ENCODE data around the gene EXD3. TPM values are rescaled to one million over a fixed set of nuclear protein-coding genes. Genes with fewer than 3 reads are reported as not detected.

The EXD3 gene
- total and polyA plus RNA-seq, 2 donors (not counting 1 experiment from before 2014, with no cell fraction given), result 2.6 to 13.0 TPM

GRCh38 chr9:137365056-137365455, 57.9 kb downstream of the EXD3 start:
- H3K4me3 ChIP-seq (replicated peaks in 1 of 4; ENCODE audit: control extremely low read depth in 1 of 4, insufficient read depth in 1 of 4, low read depth in 3 of 4, low read length in 4 of 4), result no peak overlapping the region
- TF ChIP-seq EZH2 (IDR thresholded peaks at IDR 0.05; ENCODE audit: low read length, missing control alignments) (no peak), CTCF (conservative IDR thresholded peaks at IDR 0.05 in 1 of 2, IDR thresholded peaks at IDR 0.05 in 1 of 2; ENCODE audit: low read depth in 1 of 2, low read length in 2 of 2) (no peak)
- H3K27ac ChIP-seq (ENCODE audit: insufficient read depth, low read length), result no peak overlapping the region

DNA sequence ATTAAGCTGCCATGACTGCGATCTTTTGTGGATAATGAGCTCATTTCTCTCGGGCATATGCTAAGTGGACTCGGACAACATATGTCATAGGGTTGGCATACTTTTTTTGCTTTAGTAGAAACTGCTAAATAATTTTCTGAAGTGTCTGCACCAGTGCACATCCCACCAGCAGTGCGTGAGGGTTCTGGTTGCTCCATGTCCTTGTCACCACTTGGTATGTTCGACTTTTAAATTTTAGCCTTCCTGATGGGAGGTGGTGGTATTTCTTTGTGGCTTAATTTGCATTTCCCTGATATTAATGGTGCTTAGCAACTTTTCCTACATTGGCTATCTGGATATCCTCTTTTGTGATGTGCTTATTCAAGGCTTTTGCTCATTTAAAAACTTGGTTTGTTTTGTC, 63.1 kb downstream of the EXD3 start:
- no peak for DNase-seq (ENCODE audit: low read depth in 2 of 2)
- Histone ChIP-seq H3K36me3 (ENCODE audit: control insufficient read depth, insufficient read depth, low read length) (no peaks in the 10 kb centered on the region), H3K27ac (ENCODE audit: insufficient read depth, low read length) (no peak overlapping the region), H3K9ac (ENCODE audit: insufficient read depth, low read length) (no peak overlapping the region), H3K4me1 (ENCODE audit: control insufficient read depth, extremely low read depth, insufficient read depth, low read length) (no peaks in the 10 kb centered on the region), H3K79me2 (ENCODE audit: control insufficient read depth, insufficient read depth, low read length) (no peaks in the 10 kb centered on the region), H3K9me3 (ENCODE audit: control insufficient read depth, insufficient read depth, low read depth, low read length) (peaks cover 3% of the 10 kb centered on the region), H4K20me1 (ENCODE audit: control insufficient read depth, extremely low read depth, insufficient read depth, low read length) (no peaks in the 10 kb centered on the region), H3K4me2 (ENCODE audit: extremely low read depth, insufficient read depth, low read length) (no peak overlapping the region), H3K4me3 (replicated peaks in 1 of 4; ENCODE audit: control extremely low read depth in 1 of 4, insufficient read depth in 1 of 4, low read depth in 3 of 4, low read length in 4 of 4) (no peak overlapping the region), H3K27me3 (ENCODE audit: control insufficient read depth, insufficient read depth, low read length) (no peaks in the 10 kb centered on the region), H2AFZ (ENCODE audit: low read length) (no peak overlapping the region)
- no peak for TF ChIP-seq EZH2 (IDR thresholded peaks at IDR 0.05; ENCODE audit: low read length, missing control alignments)
- TF ChIP-seq CTCF (conservative IDR thresholded peaks at IDR 0.05 in 1 of 2, IDR thresholded peaks at IDR 0.05 in 1 of 2; ENCODE audit: low read depth in 1 of 2, low read length in 2 of 2), result no peak

More at GRCh38 chr9:137365056-137365455, 57.9 kb downstream of the EXD3 start:
- H4K20me1 ChIP-seq (ENCODE audit: control insufficient read depth, extremely low read depth, insufficient read depth, low read length), result no peaks in the 10 kb centered on the region
- H3K36me3 ChIP-seq (ENCODE audit: control insufficient read depth, insufficient read depth, low read length), result no peaks in the 10 kb centered on the region
- H3K9me3 ChIP-seq (ENCODE audit: control insufficient read depth, insufficient read depth, low read depth, low read length), result peaks cover 5% of the 10 kb centered on the region
- no peak for DNase-seq (ENCODE audit: low read depth in 2 of 2)
- H3K9ac ChIP-seq (ENCODE audit: insufficient read depth, low read length), result no peak overlapping the region
- H3K4me2 ChIP-seq (ENCODE audit: extremely low read depth, insufficient read depth, low read length), result no peak overlapping the region
- H3K4me1 ChIP-seq (ENCODE audit: control insufficient read depth, extremely low read depth, insufficient read depth, low read length), result no peaks in the 10 kb centered on the region
- H3K27me3 ChIP-seq (ENCODE audit: control insufficient read depth, insufficient read depth, low read length), result no peaks in the 10 kb centered on the region
- H2AFZ ChIP-seq (ENCODE audit: low read length), result no peak overlapping the region
- no peaks in the 10 kb centered on the region for H3K79me2 ChIP-seq (ENCODE audit: control insufficient read depth, insufficient read depth, low read length)

GRCh38 chr9:137358126-137358525, 64.8 kb downstream of the EXD3 start:
- TF ChIP-seq EZH2 (IDR thresholded peaks at IDR 0.05; ENCODE audit: low read length, missing control alignments), result no peak
- no peak for TF ChIP-seq CTCF (conservative IDR thresholded peaks at IDR 0.05 in 1 of 2, IDR thresholded peaks at IDR 0.05 in 1 of 2; ENCODE audit: low read depth in 1 of 2, low read length in 2 of 2)
- Histone ChIP-seq H3K4me1 (ENCODE audit: control insufficient read depth, extremely low read depth, insufficient read depth, low read length) (no peaks in the 10 kb centered on the region), H3K36me3 (ENCODE audit: control insufficient read depth, insufficient read depth, low read length) (no peaks in the 10 kb centered on the region), H3K9me3 (ENCODE audit: control insufficient read depth, insufficient read depth, low read depth, low read length) (peaks cover 3% of the 10 kb centered on the region), H3K4me2 (ENCODE audit: extremely low read depth, insufficient read depth, low read length) (no peak overlapping the region), H3K79me2 (ENCODE audit: control insufficient read depth, insufficient read depth, low read length) (no peaks in the 10 kb centered on the region), H3K27ac (ENCODE audit: insufficient read depth, low read length) (no peak overlapping the region), H3K4me3 (replicated peaks in 1 of 4; ENCODE audit: control extremely low read depth in 1 of 4, insufficient read depth in 1 of 4, low read depth in 3 of 4, low read length in 4 of 4) (no peak overlapping the region), H3K27me3 (ENCODE audit: control insufficient read depth, insufficient read depth, low read length) (no peaks in the 10 kb centered on the region), H3K9ac (ENCODE audit: insufficient read depth, low read length) (no peak overlapping the region), H2AFZ (ENCODE audit: low read length) (no peak overlapping the region), H4K20me1 (ENCODE audit: control insufficient read depth, extremely low read depth, insufficient read depth, low read length) (no peaks in the 10 kb centered on the region)
- DNase-seq (ENCODE audit: low read depth in 2 of 2), result no peak
